ENCODE measurements around the gene MAML1. TPM values are rescaled to one million over a fixed set of nuclear protein-coding genes. Genes with fewer than 3 reads are reported as not detected.

MAML1 gene
- total and polyA plus RNA-seq, 3 donors from 2014 or later = 23.5 to 60.7 (median 52.5) TPM

DNA sequence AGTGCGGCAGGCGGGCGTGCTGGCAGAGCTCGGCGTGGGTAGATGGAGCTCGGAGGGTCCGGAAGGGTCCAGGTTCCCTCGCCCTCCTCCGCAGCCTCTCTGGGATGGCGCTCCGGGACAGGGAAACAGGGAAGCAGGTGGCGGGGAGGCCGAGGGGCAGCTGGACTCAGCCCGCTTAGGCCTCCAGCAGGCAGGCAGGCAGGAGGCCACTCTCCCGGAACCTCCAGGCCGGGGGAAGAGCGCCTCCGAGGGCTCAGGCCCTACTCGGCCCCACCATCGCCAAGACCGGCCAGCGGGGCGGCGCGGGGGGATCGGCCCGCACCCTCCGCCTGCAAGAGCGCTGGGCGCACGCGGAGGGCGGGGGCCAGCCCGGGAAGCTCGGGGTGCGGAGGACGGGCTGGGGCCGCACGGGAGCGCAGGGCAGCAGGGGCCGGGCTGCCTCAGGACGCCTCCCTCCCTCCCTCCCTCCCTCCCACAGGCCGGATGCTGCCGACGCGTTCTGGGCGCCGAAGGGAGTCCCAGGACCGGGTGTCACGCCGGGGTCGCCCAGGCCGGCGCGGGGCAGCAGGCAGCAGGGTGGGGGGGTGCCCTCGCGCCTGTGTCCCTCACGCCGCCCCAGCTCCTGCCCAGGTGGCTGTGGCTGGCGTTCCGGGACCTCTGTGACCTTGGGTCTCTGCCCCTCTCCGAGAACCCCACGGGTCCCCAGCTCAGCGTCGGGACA lies 73.1 kb downstream of the MAML1 start:
- Histone ChIP-seq H3K36me3 (ENCODE audit: low read depth, missing control alignments) (no peaks in the 10 kb centered on the region), H3K27ac (peak overlapping the region; percentile 86 to 96), H3K4me3 (peak overlapping the region; percentile 86 to 88), H3K27me3 (no peaks in the 10 kb centered on the region), H3K9me3 (no peaks in the 10 kb centered on the region), H3K4me1 (peaks cover 35% of the 10 kb centered on the region)
- WGBS, 2 donors = 7 to 20% methylated on average over 4 to 31 of the region's 65 CpGs
- no peak for TF ChIP-seq POLR2A (IDR thresholded peaks at IDR 0.05)
- TF ChIP-seq, protein P1, sequence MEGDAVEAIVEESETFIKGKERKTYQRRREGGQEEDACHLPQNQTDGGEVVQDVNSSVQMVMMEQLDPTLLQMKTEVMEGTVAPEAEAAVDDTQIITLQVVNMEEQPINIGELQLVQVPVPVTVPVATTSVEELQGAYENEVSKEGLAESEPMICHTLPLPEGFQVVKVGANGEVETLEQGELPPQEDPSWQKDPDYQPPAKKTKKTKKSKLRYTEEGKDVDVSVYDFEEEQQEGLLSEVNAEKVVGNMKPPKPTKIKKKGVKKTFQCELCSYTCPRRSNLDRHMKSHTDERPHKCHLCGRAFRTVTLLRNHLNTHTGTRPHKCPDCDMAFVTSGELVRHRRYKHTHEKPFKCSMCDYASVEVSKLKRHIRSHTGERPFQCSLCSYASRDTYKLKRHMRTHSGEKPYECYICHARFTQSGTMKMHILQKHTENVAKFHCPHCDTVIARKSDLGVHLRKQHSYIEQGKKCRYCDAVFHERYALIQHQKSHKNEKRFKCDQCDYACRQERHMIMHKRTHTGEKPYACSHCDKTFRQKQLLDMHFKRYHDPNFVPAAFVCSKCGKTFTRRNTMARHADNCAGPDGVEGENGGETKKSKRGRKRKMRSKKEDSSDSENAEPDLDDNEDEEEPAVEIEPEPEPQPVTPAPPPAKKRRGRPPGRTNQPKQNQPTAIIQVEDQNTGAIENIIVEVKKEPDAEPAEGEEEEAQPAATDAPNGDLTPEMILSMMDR (IDR thresholded peaks at IDR 0.05) = no peak
- peak; percentile 44 for DNase-seq
- intact Hi-C loops (cut with DNase I; ENCODE audit: low total_unique reads) = no loop called here

DNA sequence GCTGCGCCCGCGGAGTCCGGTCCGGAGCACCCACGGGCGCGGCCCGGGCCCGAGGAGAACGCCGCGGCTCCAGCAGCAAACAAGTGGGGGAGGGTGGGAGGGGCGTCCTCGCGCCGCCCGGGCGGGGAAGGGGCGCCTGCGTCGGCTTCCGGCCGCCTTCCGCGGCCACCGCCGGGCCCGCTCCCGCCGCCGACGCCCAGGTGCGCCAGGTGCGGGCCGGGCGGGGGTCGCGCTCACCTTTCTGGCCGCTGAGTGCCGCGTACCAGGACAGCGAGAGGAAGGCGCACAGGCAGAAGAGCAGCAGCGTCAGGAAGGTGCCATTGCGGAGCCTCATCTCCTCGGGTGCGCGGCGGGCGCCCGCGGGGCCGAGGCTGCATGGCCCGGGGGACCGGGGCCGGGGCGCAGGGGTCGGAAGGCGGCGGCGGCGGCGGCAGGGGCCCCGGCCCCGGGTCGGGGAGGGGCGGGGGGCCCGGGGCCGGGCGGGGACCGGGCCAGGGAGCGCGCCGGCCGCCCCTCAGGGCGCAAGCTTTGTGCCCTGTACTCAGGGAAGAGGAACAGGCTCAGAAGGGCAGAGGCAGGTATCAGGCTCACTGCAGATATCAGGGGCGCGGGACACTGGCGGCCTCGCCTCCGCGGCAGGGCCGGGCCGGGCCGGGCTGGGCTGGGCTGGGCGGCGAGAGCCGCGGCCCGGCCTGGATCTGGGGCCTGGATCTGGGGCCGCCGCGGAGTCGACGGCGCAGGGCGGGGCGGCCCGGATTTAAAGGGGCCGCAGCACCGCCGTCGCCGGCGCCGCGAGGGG lies 73.8 kb downstream of the MAML1 start, which contains the start of gene MGAT4B:
Gene MGAT4B (minus strand): TSS at position 617 of the 799 bp plus-strand sequence. CDS start 283 bp downstream, at position 334.
- peak within 1 kb of the TSS; percentile 86 to 88 for H3K4me3 ChIP-seq
- H3K36me3 ChIP-seq (ENCODE audit: low read depth, missing control alignments) = no peaks in the 10 kb centered on the region
- H3K27ac ChIP-seq = peak within 1 kb of the TSS; percentile 90 to 96
- 1 to 8% methylated on average over 5 to 93 of the region's 108 CpGs for WGBS, 2 donors
- TF ChIP-seq, protein P1 (IDR thresholded peaks at IDR 0.05) = no peak
- no peak for TF ChIP-seq POLR2A (IDR thresholded peaks at IDR 0.05)
- no peaks in the 10 kb centered on the region for H3K27me3 ChIP-seq
- H3K4me1 ChIP-seq = peaks cover 35% of the 10 kb centered on the region
- no peaks in the 10 kb centered on the region for H3K9me3 ChIP-seq
- intact Hi-C loops (cut with DNase I; ENCODE audit: low total_unique reads) = no loop called here
- DNase-seq = peak; percentile 75

DNA sequence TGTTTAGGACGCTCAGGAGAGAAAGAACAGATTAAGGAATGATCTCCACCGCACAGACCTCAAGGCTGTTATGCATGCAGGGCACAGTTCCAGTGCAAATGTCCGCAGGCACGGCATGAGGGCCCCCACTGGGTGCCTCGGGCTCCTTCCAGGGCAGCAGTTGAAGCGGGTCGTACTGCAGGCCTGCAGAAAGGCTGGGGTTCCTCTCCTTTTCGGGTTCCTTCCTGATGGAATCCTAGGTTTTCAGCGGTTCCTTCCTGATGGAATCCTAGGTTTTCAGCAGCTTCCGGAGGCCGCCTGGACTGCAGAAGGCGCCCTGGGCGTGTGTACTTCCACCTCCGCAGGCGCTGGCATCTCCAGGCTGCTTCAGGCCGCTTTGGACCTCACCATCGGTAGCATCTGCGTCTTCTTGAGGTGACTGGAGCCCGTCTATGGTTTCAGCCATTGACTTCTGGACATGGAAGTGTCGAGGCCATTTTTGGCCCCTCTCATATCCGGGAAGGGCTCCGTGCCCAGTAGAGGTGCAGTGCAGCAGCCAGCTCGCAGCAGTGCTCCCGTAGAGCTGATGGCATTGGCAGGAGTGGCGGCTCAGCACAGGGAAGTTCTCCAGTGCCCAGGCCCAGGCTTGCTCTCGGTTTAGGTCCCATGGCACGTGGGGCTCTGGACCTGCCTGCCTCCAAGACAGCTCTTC lies 79.7 kb downstream of the MAML1 start:
- DNase-seq = no peak
- no peaks in the 10 kb centered on the region for H3K9me3 ChIP-seq
- TF ChIP-seq, protein P1 (IDR thresholded peaks at IDR 0.05) = no peak
- no peak for TF ChIP-seq POLR2A (IDR thresholded peaks at IDR 0.05)

DNA sequence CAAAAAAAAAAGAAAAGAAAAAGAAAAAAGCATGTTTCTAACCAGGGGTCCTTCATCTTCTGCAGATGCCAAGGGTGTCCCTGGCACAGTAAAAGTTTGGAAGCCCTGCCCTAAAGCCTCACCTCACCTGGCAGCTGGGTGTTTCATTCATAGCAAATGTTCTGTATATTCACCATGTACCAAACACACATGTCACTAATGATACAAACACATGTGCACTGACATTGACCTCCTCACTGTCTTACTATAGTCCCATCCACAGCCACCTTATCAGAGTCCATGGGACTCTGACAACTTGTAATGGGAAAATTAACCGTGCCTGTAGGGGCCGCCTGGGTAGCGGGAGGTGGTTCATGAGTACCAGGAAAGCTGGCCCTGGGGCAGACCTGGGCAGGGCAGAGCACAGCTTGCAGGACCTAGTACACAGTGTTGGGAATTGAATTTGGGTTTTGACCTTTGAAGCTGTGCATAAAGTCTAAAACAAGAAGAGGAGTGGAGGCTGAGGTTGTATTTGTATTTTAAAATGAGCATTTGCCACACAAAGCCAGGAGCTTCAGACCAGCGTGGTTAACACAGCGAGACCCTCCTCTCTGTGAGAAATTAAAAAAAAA lies 80.5 kb downstream of the MAML1 start:
- Histone ChIP-seq H3K4me1 (peaks cover 14% of the 10 kb centered on the region), H3K36me3 (ENCODE audit: low read depth, missing control alignments) (no peaks in the 10 kb centered on the region), H3K27me3 (no peaks in the 10 kb centered on the region), H3K27ac (no peak overlapping the region), H3K4me3 (no peak overlapping the region), H3K9me3 (no peaks in the 10 kb centered on the region)
- no peak for DNase-seq
- WGBS, 2 donors = 95 to 96% methylated on average over 5 of the region's 5 CpGs
- intact Hi-C loops (cut with DNase I; ENCODE audit: low total_unique reads) = loop anchor here (5.0 kb wide), 1 partner anchor 394 kb away; the partner anchor contains the start of gene RASGEF1C
- TF ChIP-seq POLR2A (IDR thresholded peaks at IDR 0.05) = no peak
- TF ChIP-seq, protein P1 (IDR thresholded peaks at IDR 0.05) = no peak

More for the DNA sequence above, 79.7 kb downstream of the MAML1 start:
- no peaks in the 10 kb centered on the region for H3K27me3 ChIP-seq
- intact Hi-C loops (cut with DNase I; ENCODE audit: low total_unique reads) = loop anchor here (5.0 kb wide), 1 partner anchor 395 kb away; the partner anchor contains the start of gene RASGEF1C
- H3K4me3 ChIP-seq = no peak overlapping the region
- H3K27ac ChIP-seq = no peak overlapping the region
- 61 to 80% methylated on average over 11 to 27 of the region's 27 CpGs for WGBS, 2 donors
- peaks cover 7% of the 10 kb centered on the region for H3K4me1 ChIP-seq
- no peaks in the 10 kb centered on the region for H3K36me3 ChIP-seq (ENCODE audit: low read depth, missing control alignments)
